Stimulated activated CD4-positive, alpha-beta T cell treated with anti-CD3 and anti-CD28 coated beads, Interleukin-1b, Interleukin-23, amount 100 ng/mL, for 48 hours (primary cell): ENCODE data around the gene TSPAN4.
A peak's percentile ranks its signal among the peaks of the same experiment; 100 is the strongest.

Source experiments
- DNase-seq: peaks from one replicate; pipeline ENCODE4 v3.0.0-alpha.2; 2020

Gene TSPAN4, protein sequence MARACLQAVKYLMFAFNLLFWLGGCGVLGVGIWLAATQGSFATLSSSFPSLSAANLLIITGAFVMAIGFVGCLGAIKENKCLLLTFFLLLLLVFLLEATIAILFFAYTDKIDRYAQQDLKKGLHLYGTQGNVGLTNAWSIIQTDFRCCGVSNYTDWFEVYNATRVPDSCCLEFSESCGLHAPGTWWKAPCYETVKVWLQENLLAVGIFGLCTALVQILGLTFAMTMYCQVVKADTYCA

DNA sequence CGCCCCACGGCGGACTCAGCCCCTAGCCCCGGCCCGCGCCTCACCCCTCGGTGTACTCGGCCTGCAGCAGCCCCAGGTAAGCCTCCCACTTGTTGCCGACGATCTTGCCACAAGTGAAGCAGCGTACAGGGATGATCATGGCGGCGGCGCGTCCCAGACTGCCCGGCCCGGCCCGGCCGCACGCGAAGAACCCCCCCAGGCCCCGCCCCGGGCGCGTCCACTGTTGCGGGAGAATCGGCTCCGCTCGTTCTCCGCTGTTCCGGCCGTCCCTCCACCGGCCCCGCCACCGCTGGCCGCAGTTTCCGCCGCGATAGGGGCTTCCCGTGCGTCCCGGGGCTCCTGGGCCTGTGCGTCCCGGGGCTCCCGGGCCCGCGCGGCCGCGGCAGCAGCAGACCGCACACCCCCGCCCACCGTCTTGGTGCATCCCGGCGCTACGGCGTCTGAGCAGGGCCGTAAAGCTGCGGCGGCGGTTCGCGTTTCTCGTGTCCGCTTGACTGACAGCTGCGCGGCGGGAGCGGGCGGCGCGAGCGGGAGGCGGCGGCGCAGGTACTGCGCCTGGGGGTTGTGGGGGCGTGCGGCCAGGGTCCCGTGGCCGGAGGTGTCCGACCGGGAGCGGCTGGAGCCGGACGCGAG is at the start of gene TSPAN4, which contains the start of gene POLR2L:
TSS of gene TSPAN4 (plus strand) at position 483 of the 633 bp plus-strand sequence. CDS start 7,453 bp downstream, outside the sequence.
TSS of gene POLR2L (minus strand) at position 160 of the 633 bp plus-strand sequence. CDS start at position 139, 21 bp downstream.
- DNase-seq = peak; percentile 88

DNA sequence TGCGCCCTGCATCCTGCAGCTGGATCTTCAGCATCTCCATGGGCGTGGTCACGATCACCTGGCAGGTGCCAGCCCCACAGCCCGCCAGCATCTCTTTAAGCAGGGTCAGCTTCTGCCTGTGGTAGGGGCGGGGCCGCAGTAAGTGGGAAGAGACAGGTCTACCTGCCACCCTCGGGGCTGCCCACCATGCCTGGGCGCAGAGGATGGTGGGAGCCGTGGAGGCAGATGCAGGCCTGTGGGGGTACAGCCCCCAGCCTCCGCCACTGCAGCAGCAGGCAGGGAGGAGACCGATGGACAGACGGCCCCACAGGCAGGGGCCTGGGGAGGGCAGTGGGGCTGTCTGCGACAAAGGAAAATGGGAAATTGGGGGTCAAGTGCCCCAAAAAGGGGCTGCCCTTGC is 49.8 kb upstream of the TSPAN4 start:
- DNase-seq = no peak

DNA sequence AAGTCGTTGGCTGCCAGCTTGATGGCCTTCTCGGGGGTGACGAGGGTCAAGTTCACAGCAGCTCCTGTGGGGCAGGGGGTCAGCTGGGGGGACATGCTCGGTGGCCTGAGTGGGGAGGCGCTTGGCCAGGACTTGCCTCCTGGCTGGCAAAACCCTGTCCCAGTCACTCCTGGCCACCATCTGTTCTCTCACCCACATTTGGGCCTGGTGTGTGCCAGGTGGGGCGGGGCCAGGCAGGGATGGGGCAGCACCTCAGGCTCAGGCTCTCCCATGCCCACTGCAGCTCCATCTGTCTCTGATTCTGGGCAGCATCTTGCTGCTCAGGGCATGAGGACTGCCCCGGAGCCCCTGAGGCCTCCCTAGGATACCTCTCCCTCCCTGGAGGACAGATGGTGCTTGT is 49.1 kb upstream of the TSPAN4 start:
- DNase-seq = no peak

DNA sequence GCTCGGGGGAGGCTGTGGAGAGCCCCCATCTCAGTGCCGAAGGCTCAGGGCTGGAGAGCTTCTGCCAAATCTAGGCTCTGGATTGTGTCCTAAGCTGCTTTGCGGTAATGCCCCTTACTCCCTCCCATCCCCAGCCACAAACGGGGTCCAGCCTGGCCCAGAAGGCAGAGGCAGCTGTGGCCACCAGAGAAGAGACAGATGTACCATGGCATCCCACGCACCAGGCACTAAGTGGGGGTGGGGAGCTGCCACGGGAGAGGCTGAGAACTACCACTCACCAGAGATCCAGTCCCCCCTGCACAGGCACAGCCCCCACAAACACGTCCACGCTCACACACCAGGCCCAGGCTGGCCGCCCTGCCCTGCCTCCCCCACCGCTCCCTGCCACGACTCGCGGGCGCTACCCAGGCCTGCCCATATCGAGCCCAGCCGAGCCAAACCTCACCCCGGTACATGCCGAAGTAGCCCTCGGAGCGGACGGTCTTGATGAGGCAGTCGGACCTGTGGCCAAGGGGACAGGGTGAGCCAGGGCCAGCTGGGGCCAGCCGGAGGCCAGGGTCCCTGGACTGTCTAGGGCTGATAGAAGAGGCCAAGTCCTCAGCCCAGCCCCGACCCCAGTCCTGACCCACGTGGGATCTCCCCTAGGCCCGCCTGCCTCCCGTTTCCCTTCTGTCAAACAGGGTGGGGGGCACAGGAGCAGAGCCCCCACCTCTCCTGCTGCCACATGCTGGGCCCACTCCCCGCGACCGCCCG is 48.5 kb upstream of the TSPAN4 start:
- no peak for DNase-seq

DNA sequence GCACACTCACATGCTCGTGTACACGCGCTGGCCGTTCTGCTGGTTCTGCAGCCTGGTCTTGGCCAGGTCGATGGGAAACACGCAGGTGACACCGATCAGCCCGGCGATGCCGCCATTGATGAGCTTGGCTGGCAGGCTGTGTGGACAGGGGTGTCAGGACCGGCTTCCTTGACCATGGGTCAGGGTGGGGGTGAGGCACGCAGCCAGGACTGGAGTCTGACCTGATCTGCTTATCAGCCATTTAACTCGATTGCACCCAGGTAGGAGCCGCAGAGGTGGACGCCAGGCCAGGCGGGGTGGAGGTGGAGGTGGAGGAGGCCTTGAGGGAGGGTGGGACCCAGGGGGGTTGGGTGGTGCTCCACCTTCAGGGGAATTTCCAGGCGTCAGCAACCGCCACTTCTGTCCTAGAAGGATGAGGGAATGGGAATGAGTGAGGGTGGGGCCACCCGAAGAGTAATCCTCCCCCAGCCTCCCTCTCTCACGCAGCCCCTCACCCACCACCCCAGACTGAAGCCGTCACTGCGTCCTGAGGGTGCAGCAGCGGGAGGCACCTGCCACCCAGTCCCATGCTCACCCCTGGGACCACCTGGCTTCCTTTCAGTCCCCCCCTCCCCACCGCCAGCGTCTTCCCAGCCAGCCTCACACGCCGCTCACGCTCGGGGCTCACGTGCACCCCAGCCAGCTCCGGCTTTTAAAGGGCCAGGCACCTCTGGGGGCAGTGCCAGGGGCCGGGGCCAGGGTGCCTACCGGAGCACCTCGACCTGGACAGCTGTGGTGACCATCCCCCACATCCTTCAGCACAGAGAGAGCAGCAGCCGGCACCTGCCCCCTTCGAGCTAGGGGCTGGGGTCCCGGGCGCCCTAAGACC is 47.7 kb upstream of the TSPAN4 start:
- no peak for DNase-seq

DNA sequence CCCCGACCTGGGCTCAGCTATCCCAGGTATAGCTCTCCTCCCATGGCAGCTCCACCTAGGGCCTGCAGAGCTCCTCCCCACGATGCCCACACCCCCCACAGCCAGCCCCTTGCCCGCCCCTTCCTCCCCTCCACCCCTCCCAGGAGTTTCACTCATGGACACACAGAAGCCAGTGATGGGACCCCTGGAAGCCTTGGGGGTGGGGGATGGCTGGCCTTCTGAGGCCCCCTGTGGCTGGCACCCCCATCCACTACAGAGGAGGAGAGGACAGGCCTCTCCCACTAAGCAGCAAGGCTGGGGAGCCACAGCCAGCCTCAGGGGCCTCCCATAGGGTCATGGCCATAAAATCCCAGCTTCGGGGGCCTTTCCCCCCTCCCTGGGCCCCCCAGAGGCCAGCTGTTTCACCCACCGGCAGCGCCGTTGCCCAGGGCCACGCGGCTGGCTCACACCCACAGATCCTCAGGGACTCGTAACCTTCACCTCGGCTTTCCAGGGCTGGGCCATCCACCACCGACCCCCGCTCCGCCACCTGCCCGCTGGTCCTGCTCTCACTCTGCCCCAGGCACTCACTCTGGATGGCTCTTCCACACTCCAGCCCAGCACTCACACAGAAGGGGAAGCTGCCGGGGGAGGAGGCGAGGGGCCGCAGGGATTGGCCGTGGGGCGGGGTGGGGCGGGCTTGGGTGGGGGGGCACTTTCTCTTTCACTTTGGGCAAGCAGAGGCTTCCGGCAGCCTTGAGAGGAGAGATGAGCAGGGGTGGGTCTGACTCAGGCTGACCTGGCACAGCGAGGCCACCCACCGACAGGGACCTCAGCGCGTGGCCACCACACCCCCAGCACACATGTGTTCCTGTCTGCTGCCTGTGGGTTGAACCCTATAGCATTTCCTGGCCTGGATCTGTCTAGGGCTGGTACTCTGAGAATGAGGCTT is 46.8 kb upstream of the TSPAN4 start:
- peak; percentile 92 for DNase-seq

DNA sequence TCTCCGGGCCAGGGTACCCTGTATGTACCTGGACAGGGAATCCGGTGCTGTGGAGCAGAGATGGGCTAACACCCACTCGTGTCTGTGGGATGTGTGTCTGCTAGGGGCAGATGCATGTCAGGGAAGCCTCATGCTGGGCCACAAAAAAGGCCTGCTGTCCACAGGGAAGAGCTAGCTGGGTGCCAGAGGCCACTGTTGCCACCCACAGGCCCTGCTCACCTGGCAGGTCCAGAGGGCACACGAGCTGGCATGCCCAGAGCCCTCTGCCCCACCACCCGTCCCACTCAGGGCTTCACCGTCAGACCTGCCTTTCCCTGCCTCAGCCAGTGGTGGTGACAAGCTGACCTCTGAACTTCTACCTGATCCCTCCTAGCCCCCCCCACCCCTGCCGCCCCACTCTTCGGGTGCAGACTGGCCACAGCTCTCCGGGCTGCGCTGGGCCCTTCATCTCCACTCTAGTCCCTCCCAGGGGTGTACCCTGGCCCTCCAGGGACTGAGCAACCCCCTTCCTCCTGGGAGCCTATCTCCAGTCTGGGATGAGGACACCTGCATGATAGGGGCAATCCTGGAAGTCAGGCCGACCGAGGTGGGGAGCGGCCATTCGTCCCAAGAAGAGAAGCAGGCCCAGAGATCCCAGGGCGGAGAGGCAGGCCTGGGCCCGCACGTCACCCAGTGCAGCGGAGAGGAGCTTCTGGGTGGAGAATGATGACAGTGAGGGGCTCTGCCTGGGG is 45.9 kb upstream of the TSPAN4 start:
- DNase-seq = no peak

DNA sequence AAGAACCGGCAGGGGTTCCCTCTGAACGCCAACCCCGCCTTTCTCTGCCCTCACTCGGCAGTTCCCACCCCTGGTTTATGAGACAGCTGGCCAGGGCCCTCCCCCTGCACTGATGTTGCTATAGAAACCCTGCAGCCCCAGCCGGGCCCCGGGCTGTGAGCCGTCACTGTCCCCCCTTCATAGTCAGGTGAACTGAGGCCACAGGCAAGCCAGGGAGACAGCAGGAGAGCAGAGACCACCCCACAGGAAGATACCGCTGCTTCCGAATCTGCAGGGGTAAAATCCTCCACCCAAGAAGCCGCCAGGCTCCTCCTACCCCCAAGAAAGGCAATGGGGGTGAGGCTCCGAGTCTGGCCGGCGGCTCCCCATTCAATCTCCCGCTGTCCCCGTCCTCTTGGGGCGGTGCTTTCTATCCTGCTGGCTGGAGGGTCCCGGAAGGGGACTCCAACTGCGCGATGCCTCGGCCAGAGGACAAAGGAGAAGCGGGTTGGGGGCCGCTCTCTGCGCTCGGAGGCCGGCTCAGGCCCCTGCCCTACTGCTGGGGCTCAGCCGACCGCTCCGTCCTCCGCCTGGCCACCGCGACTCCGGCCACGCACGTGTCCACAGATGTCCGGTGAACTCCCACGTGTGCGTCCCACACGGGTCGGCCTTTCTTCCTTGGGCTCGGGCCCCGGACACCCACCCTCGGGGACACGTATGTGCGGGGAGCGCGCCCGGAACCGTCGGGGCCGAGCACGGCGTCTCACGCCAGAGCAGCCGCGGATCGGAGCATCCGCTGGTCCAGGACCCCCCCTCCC is 45.2 kb upstream of the TSPAN4 start:
- DNase-seq = peak; percentile 84

DNA sequence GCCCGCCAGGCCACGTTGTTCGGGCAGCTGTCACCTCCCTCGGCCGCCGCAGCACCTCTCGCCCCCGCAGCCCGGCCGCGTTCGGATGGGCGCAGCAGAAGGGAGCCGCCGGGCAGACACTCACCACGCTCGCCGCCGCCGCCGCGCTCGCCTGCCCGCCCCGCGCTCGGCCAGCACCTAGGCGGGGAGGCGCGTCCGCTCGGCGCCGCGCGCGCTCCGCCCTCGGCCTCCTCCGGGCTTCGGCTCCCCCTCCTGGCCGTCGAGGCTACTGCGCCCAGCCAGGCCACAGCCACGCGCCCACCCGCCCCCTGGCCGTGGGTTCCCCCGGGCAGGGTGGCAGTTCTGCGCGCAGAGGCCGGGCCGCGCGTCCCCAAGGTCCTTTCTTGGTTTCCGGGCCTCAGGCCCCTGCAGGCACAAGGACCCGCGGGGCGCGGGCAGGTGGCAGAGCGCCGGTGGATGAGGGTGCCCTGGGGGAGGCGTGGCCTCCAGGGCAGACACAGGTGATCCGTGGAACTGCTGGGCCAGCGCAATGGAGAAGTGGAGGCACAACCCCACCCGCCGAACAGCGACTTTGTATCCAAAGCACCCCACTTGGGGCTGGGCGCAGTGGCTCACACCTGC is 44.4 kb upstream of the TSPAN4 start, which contains the start of gene SLC25A22:
TSS of gene SLC25A22 (minus strand) at position 189 of the 621 bp plus-strand sequence. CDS start 3,275 bp downstream, outside the sequence.
- peak; percentile 81 for DNase-seq

DNA sequence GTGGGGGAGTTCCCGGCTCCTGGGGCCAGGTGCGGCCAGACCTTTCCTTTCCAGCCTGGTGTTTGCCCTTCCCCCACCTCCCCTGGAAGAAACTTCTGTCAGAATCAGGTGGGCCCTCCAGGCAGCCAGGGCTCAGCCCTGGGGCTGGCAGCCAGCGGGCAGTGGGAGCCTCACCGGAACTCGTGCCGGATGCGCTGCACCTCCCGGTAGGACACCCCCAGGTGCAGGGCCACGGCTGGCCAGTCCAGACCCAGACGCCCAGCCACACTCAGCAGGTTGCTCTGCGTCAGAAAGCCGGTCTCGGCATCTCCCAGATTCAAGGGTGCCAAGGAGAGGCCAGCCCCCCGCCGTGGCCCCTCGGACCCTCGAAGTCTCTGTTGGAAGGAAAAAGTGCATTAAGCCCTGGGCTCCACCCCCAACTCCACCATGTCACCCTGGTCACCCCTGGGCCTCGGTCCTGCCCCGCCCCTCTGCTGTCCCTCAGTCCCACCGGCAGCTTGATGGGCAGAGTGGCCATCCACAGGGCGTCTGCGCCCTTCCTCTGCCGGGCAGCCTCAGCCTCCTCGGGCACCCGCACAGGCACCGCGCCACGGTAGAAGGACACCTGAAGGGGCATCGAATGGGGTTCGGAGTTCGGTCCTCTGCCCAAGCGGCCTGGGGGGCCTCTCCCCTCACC is 42.9 kb upstream of the TSPAN4 start:
- DNase-seq = no peak

DNA sequence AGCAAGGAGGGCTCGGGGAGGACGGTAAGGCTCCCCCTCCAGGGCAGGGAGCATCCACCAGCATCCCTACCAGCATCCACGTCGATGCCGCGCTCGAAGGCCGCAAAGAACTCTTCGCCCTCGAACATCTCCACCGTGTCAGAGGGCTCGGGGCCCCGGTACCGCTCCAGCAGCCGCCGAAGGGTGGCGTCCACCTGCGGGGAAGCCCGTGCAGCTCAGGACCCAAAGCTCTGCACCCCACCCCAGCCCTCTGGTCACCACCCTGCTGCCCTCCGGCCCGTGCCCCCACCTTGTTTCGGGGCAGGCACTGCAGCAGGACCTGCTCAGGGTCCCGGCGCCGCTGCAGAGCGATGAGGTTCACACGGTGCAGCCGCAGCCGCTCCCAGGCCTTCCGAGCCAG is 42.2 kb upstream of the TSPAN4 start:
- no peak for DNase-seq

DNA sequence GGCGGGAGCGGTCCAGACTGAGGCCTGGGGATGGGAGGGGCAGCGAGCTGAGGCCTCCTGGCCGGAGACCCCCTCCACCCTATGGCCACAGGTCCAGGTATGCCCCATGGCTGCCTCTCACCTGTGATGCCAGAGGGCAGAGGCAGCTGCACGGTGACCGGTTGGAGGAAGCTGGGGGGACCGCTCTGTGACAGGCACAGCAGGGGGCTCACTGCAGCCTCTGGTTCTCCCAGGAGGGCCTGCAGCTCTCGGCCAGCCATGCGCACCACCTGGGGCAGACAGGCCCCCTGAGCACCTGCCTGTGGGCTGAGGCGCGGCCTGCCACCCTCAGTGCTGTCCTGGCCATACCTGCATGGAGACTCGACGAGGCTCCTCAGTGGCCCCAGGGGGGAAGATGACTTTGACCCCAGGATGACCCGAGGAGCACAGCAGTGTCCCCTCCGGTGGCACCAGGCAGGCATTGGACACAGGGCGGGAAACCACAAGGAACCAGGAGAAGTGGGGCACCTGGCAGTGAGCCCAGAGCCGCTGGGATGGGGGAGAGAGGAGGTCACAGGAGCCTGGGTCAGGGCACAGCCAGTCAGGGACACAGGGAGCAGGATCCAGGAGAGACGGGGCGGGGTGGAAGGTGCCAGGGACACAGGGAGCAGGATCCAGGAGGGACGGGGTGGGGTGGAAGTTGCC is 41.4 kb upstream of the TSPAN4 start:
- DNase-seq = no peak

DNA sequence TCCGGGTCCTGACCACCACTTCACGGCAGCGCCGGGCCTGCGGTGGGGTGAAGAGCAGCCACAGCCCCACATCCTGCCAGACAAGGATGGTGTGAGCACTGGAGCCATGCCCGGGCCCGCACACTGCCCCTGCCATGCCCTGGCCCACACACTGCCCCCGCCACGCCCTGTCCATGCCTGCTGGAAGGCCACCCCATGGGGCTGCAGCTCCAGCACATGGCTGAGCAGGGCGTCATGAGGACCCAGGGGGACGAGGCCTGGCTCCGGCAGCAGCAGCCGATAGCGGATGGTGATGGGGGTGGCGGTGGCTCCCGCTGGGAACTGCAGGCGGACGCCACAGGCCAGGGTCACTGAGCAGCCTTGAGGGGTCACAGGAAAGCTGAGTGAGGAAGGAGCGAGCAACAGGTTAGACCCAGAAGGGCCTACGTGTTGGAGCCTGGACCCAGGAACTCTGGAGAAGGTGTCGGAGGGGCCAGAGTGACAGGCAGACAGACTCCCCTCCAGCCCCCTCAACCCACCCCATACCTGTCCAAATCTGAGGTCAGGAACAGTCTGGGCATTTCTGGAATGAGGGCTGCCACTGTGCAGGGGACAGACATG is 40.5 kb upstream of the TSPAN4 start:
- no peak for DNase-seq

DNA sequence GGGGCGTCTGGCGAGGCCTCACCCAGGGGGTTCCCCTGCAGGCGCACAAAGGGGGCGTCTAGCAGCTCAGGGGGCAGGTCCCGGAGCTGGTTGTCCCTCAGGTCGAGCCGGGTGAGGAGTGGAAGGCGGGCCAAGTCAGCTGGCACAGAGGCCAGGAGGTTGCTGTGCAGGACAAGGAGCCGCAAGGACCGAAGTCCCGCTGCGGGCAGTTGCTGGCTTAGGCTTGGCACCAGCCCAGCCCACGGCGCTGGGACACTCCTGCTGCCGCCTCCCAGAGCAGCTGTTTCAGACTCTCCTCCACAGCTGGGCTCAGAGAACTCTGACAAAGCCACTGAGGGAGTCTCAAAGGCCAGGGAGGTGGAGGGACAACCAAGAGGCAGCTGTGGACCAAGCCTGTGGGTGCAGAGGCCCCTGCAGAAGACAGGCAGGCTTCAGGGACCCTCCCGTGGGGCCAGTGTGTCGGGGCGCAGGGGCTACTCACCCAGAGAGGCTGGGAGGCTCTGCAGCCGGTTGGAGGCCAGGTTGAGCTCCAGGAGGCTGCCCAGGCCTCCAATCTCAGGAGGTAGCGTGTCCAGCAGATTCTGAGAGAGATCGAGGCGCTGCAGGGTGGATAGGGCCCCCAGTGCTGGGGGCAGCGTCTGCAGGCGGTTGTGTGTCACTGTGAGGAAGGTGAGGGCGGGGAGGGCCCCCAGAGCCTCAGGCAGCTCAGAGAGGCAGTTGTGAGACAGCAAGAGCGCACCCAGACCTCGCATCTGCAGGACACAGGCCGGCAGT is 39.8 kb upstream of the TSPAN4 start:
- DNase-seq = no peak

DNA sequence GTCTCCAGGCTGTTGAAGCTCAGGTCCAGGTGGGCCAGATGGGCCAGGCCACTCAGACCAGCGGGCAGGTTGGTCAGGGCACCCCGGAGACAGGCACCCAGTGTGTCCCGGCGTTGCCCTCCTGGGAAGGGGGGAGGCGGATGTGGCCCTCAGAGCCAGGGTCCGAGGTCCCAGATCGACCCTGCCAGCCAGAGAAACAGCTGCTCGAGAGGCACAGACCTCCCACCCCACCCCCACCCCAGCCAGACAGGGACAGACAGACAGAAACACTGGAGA is 39.2 kb upstream of the TSPAN4 start:
- no peak for DNase-seq

DNA sequence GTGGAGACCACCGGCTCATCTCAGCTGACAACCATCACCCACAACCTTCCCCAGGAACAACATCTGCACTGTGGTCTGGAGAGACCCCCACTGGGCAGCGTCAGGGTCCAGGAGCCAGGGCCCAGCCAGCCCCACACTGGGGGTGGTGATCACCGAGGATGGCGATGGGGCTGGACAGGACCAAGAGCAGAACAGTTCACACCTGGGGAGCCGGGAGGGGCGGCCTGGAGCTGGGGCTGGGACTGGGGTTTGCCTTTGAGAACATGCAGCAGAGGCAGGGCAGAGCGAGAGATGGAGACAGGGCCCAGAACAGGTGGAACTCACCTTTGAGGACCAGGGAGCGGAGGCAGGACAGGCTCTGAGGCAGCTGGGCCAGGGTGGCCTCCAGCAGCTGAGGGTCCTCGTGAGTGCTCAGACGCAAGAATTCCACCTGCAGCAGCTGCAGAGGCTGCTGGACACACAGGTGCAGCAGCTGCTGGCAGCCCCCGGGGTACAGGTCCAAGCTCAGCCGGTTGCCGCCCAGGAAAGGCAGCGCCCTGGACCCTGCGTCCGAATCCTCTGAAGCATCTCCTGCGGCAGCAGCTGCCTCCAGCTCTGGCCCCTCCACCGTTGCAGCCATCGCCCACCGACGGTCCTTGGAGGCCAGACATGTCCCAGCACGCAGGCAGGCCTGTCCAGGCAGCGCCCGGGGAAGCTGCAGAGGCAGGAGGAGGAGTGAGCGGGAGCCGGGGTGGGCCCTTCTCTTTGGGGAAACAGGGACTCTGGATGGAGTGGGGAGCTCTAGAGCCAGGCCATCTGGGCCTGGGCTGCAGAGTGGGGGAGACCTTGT is 38.7 kb upstream of the TSPAN4 start:
- DNase-seq = no peak

DNA sequence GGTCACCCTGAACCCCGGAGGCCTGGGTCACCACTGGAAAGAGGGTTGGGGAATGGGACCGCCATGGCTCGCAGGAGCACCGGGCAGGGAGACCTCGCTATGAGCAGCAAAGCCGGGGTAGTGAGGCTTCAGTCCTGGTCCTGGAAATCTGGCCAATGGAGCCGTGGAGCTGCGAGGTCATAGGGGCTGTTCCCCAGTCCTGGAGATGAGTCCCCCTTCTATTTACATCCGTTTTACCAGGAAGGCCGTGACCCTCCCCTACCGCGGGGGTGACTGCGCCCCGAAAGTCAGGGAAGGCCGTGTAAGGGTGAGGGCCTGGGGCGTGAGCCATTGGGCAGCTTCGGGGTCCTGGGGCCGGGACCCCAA is 38.1 kb upstream of the TSPAN4 start:
- DNase-seq = no peak
